MV-4-11 (cell line): Measurements from ENCODE around the gene SLC36A1.
"Not testable (repeated sequence)": the region's sequence is repeated elsewhere in the genome, so short reads cannot be mapped to it uniquely, and the experiment has no call there.

Experiments used
- DNase-seq: peaks from one replicate; lab custom pipeline; 2025; lab: John Stamatoyannopoulos, UW

Gene SLC36A1

DNA sequence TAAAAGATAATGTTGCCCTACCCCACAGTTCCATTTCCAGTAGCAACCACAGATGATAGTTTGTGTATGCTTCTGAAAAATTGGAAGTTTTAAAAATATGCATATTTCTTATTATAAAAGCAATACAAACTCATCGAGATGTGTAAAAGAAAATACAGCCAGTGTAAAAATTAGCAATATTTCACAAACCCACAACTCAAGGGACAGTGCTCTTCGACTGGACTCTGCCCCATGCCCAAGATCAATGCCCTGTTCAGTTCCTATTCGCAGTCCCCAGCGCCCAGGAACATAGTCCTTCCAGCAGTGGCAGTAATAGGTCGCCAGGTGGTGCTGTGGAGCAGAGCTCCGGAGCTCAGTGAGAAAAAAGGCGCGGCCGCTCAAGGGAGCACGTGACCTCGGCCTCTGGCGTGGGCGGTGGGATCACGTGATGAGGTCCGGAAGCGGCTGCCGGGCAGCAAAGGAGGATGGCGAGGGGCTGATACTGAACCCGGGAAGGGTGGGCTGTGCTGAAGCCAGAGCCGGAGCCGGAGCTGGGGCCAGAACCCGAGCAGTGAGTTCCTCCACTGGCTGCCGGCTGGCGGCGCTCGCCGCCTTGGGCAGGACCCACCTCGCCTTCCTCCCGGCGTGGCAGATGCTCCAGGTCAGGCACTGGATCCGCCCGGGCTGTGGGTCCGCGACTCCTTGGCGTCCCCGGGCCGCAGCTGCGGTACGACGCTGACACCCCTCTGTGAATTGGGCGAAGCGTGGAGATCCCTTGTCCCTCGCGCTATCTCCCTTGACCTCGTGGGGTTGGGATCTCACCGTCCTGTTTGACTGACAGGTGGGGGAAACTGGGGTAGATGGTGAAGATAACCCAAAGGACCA is at the start of gene SLC36A1:
SLC36A1 (plus strand) TSS at position 430 of the 864 bp plus-strand sequence. CDS start 11,190 bp downstream, outside the sequence.
- DNase-seq = peak; percentile 85

DNA sequence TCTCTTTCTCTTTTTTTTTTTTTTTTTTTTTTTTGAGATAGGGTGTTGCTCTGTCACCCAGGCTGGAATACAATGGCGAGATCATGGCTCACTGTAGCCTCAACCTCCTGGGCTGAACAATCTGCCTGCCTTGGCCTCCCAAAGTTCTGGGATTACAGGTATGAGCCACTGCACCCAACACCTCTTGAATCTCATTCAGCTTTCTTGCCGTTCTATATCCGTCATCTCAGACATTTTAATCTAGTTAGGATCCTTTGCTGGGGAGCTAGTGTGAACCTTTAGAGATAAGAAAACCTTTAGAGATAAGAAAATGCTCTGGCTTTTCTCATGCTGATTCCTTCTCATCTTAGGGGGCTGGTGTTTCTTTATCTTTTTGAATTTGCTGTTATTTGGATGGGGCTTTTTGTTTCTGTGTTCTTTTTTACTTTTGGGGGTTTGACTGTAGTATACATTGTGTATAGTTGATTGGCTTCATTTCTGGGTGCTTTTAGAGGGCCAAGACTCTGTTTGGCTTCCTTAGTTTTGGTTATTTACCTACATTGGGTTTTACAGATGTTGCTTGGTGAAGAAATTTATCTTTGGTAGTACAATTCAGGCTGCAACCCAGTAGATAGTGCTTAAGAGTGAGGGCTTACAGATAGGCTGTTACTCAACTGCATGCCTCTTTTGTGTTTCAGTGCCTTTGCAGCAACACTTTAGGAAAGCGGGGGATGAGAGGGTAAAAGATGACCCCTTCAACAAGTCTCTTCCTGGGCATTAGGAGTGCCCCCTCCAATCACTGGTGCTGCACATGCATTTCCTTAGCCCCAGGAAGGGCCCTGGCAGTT is 41.9 kb upstream of the SLC36A1 start:
- no peak for DNase-seq

DNA sequence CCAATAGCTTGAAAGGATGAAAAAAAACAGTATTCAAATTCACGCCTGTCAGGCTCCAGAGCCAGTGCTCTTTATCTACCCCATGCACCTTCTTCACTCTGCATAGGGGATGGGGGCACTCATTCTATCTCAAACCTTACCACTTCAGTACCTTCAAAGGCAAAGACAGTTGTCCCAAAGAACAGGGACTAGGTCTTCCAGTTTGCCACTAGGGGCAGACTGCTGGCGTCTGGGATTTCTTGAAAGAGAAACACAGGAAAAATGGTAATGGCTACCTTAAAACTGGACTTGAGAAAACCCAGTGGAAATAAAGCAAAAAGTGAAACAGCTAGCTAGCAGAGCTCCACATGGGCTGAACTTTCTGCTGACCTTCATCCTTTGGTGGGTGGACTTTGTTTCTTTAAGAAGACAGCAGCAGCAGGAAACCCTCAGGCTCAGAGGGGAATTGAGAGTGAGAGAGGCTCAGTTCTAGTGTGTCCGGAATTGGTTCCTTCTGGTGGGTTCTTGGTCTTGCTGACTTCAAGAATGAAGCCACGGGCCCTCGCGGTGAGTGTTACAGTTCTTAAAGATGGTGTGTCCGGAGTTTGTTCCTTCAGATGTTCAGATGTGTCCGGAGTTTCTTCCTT is 41.0 kb upstream of the SLC36A1 start:
- DNase-seq = peak; percentile 76

DNA sequence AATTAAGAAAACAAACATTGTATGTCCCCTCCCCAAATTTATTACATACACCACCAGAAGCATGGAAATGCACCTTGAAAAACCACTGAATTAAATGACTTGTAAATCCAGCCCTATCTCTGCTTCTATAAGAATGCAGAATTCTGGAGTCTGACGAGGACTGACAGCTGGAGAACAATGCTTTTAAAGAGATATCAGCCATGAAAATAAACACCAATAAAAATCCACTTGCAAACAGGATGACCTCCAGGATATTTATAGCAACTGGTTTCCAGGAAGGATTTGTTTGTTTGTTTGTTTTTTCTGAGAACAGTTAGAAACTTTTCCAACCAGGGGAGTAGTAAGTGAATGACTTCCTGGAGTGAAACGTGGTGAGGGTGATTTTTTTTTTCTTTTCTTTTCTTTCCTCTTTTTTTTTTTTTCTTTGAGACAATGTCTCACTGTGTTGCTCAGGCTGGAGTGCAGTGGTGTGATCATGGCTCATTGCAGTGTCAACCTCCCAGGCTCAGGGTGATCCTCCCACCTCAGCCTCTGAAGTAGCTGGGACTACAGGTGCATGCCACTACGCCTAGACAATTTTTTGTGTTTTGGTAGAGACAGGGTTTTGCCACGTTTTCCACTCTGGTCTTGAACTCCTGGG is 38.7 kb upstream of the SLC36A1 start:
- peak; percentile 20 for DNase-seq

GRCh38 chr5:151413800-151414199 is 33.6 kb upstream of the SLC36A1 start:
- no peak for DNase-seq

GRCh38 chr5:151414536-151414935 is 32.9 kb upstream of the SLC36A1 start:
- DNase-seq = no peak

DNA sequence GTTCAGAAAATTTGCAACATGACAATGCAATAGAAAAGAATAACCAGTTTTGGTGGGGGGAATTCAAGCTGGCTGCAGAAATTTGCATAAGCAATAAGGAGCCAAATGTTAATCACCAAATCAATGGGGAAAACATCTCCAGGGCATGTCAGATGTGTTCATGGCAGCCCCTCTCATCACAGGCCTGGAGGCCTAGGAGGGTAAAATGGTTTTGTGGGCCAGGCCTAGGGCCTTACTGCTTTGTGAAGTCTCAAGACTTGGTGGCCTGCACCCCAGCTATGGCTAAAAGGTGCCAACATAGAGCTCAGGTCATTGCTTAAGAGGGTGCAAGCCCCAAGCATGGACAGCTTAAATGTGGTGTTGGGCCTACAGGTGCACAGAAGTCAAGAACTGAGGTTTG is 29.7 kb upstream of the SLC36A1 start:
- no peak for DNase-seq

GRCh38 chr5:151420127-151420526 is 27.3 kb upstream of the SLC36A1 start:
- no peak for DNase-seq

- no peak for DNase-seq
These were observed 22.4 kb upstream of the SLC36A1 start for GRCh38 chr5:151424892-151425523.

DNA sequence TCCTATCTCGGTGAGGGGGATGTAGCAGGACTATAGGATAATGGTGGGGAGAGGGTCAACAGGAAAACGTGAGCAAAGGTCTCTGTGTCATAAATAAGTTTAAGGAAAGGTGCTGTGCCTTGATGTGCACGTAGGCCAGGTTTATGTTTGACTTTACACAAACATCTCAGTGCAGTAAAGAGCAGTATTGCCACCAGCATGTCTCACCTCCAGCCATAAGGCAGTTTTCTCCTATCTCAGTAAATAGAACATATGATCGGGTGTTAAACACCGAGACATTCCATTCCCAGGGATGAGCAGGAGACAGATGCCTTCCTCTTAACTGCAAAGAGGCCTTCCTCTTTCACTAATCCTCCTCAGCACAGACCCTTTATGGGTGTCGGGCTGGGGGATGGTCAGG is 21.1 kb upstream of the SLC36A1 start:
- not testable (repeated sequence) for DNase-seq

- peak; percentile 15 for DNase-seq
These were observed 20.1 kb upstream of the SLC36A1 start for GRCh38 chr5:151427258-151427657.

DNA sequence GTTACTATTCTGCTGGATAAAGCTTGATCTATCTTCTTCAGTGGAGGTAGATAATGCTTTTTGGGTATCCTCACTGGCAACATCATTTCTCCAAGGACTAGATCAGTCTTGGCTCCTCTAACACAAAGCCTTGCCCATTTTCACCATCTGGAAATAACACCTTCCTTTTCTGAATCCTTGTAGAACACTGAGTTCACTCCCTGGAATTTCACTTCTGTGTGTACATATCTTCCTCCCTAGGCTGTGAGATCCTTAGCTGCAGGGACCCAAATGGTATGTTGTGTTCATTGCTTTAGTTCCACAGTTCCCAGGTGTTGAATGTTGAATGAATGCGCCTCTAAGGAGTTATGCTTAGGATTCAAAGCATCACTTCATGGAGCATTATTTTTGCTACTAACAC is 16.7 kb upstream of the SLC36A1 start:
- no peak for DNase-seq

GRCh38 chr5:151431666-151432065 is 15.7 kb upstream of the SLC36A1 start:
- no peak for DNase-seq

DNA sequence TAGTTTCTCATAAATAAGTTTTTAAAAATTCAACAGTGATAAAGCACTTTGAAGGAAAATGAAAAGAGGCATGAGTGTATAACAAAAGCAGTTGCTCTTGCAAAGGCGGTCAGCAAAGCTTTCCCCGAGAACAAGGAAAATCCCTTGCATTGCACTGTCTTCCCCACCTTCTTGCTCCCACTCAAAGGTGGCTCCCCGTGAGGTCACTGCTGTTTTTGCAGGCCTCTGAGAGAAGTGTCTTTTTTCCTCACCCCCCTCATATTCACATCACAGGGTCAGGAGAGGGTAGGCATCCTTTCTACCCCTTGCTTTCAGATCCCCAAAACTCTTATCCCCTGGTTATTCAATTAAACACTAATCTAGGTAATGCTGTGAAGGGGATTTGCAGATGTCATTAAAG is 15.2 kb upstream of the SLC36A1 start:
- DNase-seq = no peak

- no peak for DNase-seq
These were observed 12.7 kb upstream of the SLC36A1 start for GRCh38 chr5:151434570-151435237.

GRCh38 chr5:151448038-151448985 is 909 bp downstream of the SLC36A1 start:
- DNase-seq = peak; percentile 15

DNA sequence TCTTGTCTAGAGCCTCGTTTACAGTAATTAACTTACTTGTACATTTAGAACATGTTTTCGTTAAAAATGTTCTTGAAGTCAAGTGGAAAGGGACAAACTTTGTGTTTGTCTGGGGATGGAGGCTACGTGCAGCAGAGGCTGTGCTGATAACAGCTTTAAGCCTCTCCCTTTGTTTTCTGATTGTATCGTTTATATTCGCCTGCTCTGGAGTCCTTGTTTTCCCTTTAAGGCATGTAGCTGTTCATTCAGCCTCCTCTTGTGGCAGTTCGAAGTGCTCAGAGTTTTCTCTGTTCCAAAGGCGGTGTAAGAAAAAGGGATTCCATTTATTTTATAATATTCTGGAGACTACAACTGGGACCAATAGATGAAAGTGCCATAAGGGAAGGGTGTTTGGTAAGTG is 1.9 kb downstream of the SLC36A1 start:
- no peak for DNase-seq

DNA sequence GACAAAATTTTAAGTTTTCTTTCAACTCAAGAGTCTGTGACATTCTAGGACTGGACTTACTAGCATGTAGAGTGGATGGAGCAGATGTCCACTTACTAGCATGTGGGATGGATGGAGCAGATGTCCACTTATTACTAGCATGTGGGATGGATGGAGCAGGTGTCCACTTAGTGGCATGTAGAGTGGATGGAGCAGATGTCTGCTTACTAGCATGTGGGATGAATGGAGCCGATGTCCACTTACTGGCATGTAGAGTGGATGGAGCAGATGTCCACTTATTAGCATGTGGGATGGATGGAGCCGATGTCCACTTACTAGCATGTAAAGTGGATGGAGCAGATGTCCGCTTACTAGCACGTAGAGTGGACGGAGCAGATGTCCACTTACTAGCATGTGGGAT is 2.4 kb downstream of the SLC36A1 start:
- no peak for DNase-seq

DNA sequence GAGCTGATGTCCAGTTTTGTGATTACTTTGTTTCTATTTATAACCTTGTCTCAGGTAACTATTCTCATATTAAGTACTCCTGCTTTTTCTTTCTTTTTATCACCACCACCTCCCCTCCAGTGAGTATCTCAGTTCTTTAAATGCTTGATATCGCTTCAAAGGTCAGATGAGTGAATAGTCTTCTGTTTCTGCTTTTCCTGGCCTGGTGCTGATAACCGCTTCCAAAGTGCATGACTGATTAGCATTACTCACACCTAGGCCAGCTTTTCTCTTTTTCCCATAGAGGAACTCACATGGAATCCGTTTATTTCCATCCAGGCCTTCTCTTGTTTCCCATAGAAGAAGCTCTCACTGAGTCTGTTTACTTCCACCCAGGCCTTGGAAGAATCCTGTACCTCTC is 3.2 kb downstream of the SLC36A1 start:
- DNase-seq = no peak
